DND-41 (cell line): ENCODE results near the gene BCL11A.

ENCODE experiments used
- ATAC-seq: fragments of 200-7000 bp; cut with Tn5 transposase; 3 replicates; pipeline ENCODE4 v1.9.1; 2021; ENCODE audit warnings: low read depth; ENCODE audit not compliant: insufficient read depth
- DNase-seq: peaks from one replicate; pipeline ENCODE4 v3.0.0-alpha.2; 2020
- H2AFZ ChIP-seq: 2 replicates; pipeline ENCODE4 v1.6.0; 2012; ENCODE audit warnings: low read depth, low read length
- H3K27ac ChIP-seq: 2 replicates; pipeline ENCODE4 v1.5.1; 2012; ENCODE audit warnings: low read length, inconsistent platforms
- H3K27me3 ChIP-seq: fragments of 200-600 bp; sonication (generic); 2 replicates; pipeline ENCODE4 v1.6.0; 2012; ENCODE audit warnings: low read length, mild to moderate bottlenecking, inconsistent platforms; ENCODE audit not compliant: insufficient read depth, poor library complexity
- H3K36me3 ChIP-seq: 2 replicates; pipeline ENCODE4 v1.5.1; 2012; ENCODE audit warnings: low read length, inconsistent platforms; ENCODE audit not compliant: insufficient read depth
- H3K4me1 ChIP-seq: 2 replicates; pipeline ENCODE4 v1.5.1; 2012; ENCODE audit warnings: mild to moderate bottlenecking, low read length; ENCODE audit not compliant: insufficient read depth
- H3K4me2 ChIP-seq: 2 replicates; pipeline ENCODE4 v1.6.0; 2012; ENCODE audit warnings: mild to moderate bottlenecking, moderate library complexity, low read length, inconsistent platforms; ENCODE audit not compliant: insufficient read depth
- H3K4me3 ChIP-seq, 2 experiments: fragments of 200-600 bp in 1 of 2; shearing (Covaris generic) in 1 of 2; 2 replicates each; pipeline ENCODE4 v1.5.1; 2012 to 2016; ENCODE audit warnings: inconsistent platforms in 2 of 2, low read length in 2 of 2, mild to moderate bottlenecking in 2 of 2, low read depth in 1 of 2, moderate library complexity in 1 of 2
- H3K79me2 ChIP-seq: 2 replicates; pipeline ENCODE4 v1.6.0; 2012; ENCODE audit warnings: low read length, inconsistent platforms; ENCODE audit not compliant: insufficient read depth
- H3K9ac ChIP-seq: 2 replicates; pipeline ENCODE4 v1.6.0; 2012; ENCODE audit warnings: low read depth, mild to moderate bottlenecking, inconsistent platforms, low read length, moderate library complexity
- H3K9me3 ChIP-seq: 2 replicates; pipeline ENCODE4 v1.5.1; 2012; ENCODE audit warnings: low read length, moderate library complexity, mild to moderate bottlenecking, inconsistent platforms; ENCODE audit not compliant: insufficient read depth, severe bottlenecking
- H4K20me1 ChIP-seq: 2 replicates; pipeline ENCODE4 v1.6.0; 2012; ENCODE audit warnings: low read length; ENCODE audit not compliant: insufficient read depth
- EZH2 ChIP-seq: IDR thresholded peaks from 3 replicates; pipeline ENCODE4 v1.6.1; 2012; ENCODE audit warnings: borderline replicate concordance, low read depth, mild to moderate bottlenecking, moderate library complexity, low read length, inconsistent platforms; ENCODE audit not compliant: severe bottlenecking
- TF ChIP-seq, protein P1 (sequence below): IDR thresholded peaks from 2 replicates; pipeline ENCODE4 v1.5.1; 2012; ENCODE audit warnings: borderline replicate concordance, low read length, moderate library complexity, mild to moderate bottlenecking; ENCODE audit not compliant: poor library complexity, severe bottlenecking; ENCODE audit errors: extremely low read depth

Gene BCL11A

DNA sequence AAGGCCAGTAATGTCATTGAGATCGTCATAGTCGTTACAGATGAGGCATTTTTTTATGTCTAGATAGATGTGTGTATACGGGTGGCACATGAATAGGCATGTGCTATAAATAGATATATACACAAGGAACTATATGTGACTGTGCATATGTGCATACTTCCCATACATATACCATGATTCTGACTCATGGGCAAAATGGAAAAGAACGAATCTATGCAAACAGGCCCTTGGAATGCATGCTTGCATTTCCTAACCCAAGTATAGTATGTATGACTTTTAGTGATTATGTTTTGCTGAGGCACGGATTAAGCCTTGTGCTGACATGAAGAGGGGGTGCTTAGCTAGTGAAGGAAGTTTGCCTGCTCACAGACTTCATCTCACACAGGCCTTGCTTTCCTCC, 111.7 kb downstream of the BCL11A start:
- no peak overlapping the region for H3K9ac ChIP-seq
- H3K4me1 ChIP-seq, result no peaks in the 10 kb centered on the region
- no peak overlapping the region for H2AFZ ChIP-seq
- no peak for ATAC-seq
- H3K4me3 ChIP-seq, result no peak overlapping the region
- no peak for TF ChIP-seq EZH2
- TF ChIP-seq, protein P1, sequence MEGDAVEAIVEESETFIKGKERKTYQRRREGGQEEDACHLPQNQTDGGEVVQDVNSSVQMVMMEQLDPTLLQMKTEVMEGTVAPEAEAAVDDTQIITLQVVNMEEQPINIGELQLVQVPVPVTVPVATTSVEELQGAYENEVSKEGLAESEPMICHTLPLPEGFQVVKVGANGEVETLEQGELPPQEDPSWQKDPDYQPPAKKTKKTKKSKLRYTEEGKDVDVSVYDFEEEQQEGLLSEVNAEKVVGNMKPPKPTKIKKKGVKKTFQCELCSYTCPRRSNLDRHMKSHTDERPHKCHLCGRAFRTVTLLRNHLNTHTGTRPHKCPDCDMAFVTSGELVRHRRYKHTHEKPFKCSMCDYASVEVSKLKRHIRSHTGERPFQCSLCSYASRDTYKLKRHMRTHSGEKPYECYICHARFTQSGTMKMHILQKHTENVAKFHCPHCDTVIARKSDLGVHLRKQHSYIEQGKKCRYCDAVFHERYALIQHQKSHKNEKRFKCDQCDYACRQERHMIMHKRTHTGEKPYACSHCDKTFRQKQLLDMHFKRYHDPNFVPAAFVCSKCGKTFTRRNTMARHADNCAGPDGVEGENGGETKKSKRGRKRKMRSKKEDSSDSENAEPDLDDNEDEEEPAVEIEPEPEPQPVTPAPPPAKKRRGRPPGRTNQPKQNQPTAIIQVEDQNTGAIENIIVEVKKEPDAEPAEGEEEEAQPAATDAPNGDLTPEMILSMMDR, result no peak
- no peaks in the 10 kb centered on the region for H3K79me2 ChIP-seq
- H3K36me3 ChIP-seq, result no peaks in the 10 kb centered on the region
- no peaks in the 10 kb centered on the region for H3K9me3 ChIP-seq
- H3K27ac ChIP-seq, result no peak overlapping the region
- no peak overlapping the region for H3K4me2 ChIP-seq
- DNase-seq, result no peak
- H3K27me3 ChIP-seq, result no peaks in the 10 kb centered on the region
- no peaks in the 10 kb centered on the region for H4K20me1 ChIP-seq

DNA sequence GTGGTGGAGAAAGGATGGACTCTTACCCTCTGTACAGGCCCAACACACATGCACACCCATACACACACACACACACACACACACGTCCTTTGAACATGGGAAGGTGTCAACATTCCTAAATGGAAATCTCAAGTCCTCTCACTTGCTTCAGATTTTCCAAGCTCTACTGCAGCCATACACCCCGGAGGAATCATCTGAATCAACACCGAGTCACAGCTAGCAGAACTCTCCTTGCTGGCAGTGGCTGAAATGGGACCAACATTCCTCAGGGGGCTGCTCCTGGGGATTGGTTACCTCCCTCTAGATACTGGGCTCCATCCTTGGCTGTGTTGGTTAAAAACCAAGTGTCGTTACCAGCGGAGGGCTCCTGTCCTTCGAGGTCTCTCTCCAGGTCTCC, 112.7 kb downstream of the BCL11A start:
- no peak overlapping the region for H3K27ac ChIP-seq
- H3K9ac ChIP-seq, result no peak overlapping the region
- DNase-seq (no peak), ATAC-seq (no peak)
- no peak for TF ChIP-seq EZH2
- TF ChIP-seq, protein P1, result no peak
- H2AFZ ChIP-seq, result no peak overlapping the region
- H3K36me3 ChIP-seq, result no peaks in the 10 kb centered on the region
- no peaks in the 10 kb centered on the region for H3K79me2 ChIP-seq
- no peaks in the 10 kb centered on the region for H3K4me1 ChIP-seq
- no peaks in the 10 kb centered on the region for H3K9me3 ChIP-seq
- no peaks in the 10 kb centered on the region for H3K27me3 ChIP-seq
- H4K20me1 ChIP-seq, result no peaks in the 10 kb centered on the region
- H3K4me3 ChIP-seq, result no peak overlapping the region
- H3K4me2 ChIP-seq, result no peak overlapping the region

DNA sequence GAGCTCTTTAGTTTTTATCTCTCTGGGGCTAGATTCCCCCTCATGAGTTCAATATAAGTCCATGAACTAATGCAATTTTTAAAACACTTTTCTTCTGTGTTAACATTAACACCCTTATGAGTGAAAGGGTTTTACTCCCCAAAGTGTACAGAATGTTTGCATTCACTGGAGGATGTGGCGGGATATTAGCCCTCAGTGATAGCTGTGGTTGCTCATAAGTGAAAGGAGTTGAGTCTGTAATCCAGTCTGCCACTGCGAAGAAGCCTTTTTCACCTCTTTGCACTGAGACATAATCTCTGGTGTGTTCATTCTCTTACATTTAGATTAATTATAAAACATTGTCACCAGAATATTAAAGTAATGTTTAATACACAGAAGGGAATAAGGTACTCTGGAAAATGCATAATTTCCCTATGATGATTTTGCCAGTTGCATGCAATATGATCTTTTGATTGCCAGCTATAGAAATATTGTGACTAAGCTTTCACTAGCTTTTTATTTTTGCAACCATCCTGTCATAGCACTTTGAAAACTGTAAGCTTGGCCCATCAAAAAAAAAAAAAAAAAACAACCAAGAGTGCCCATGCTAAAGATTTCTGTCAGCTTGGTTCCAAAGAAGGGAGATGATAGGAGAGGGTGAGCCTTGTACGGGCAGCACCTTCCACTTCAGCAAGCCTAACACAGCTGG, 113.2 kb downstream of the BCL11A start:
- H3K27me3 ChIP-seq, result no peaks in the 10 kb centered on the region
- peak; percentile 55 for ATAC-seq
- no peaks in the 10 kb centered on the region for H3K79me2 ChIP-seq
- no peak overlapping the region for H3K4me2 ChIP-seq
- no peak overlapping the region for H3K9ac ChIP-seq
- TF ChIP-seq, protein P1, result no peak
- TF ChIP-seq EZH2, result no peak
- H3K4me3 ChIP-seq, result no peak overlapping the region
- no peaks in the 10 kb centered on the region for H3K4me1 ChIP-seq
- H4K20me1 ChIP-seq, result no peaks in the 10 kb centered on the region
- DNase-seq, result no peak
- H3K9me3 ChIP-seq, result no peaks in the 10 kb centered on the region
- H3K36me3 ChIP-seq, result no peaks in the 10 kb centered on the region
- H2AFZ ChIP-seq, result no peak overlapping the region
- H3K27ac ChIP-seq, result no peak overlapping the region
